Measurements from ENCODE around the gene TIAM1.

The TIAM1 gene

GRCh38 chr21:31157756-31158155 is 186.3 kb downstream of the TIAM1 start:
- Mint-ChIP-seq H3K27me3 (no peaks in the 10 kb centered on the region), H3K4me3 (no peak overlapping the region), H3K9me3 (peaks cover 4% of the 10 kb centered on the region), H3K27ac (no peak overlapping the region), H3K36me3 (no peaks in the 10 kb centered on the region), H3K4me1 (no peaks in the 10 kb centered on the region)
- ATAC-seq, result no peak

- Mint-ChIP-seq H3K36me3 (no peaks in the 10 kb centered on the region), H3K4me1 (no peaks in the 10 kb centered on the region), H3K4me3 (no peak overlapping the region), H3K27ac (no peak overlapping the region), H3K27me3 (no peaks in the 10 kb centered on the region), H3K9me3 (peaks cover 4% of the 10 kb centered on the region)
- no peak for ATAC-seq
These were observed 187.4 kb downstream of the TIAM1 start for GRCh38 chr21:31156662-31157061.

GRCh38 chr21:31156169-31156568 is 187.9 kb downstream of the TIAM1 start:
- no peak for ATAC-seq
- no peaks in the 10 kb centered on the region for H3K36me3 Mint-ChIP-seq
- H3K9me3 Mint-ChIP-seq, result peaks cover 6% of the 10 kb centered on the region
- H3K27me3 Mint-ChIP-seq, result no peaks in the 10 kb centered on the region
- no peak overlapping the region for H3K4me3 Mint-ChIP-seq
- no peak overlapping the region for H3K27ac Mint-ChIP-seq
- no peaks in the 10 kb centered on the region for H3K4me1 Mint-ChIP-seq

- Mint-ChIP-seq H3K9me3 (peaks cover 11% of the 10 kb centered on the region), H3K4me1 (no peaks in the 10 kb centered on the region), H3K27ac (no peak overlapping the region), H3K27me3 (no peaks in the 10 kb centered on the region), H3K36me3 (no peaks in the 10 kb centered on the region), H3K4me3 (no peak overlapping the region)
- ATAC-seq, result no peak
These were observed 192.7 kb downstream of the TIAM1 start for GRCh38 chr21:31151156-31152045.

- ATAC-seq, result no peak
- Mint-ChIP-seq H3K4me3 (no peak overlapping the region), H3K4me1 (no peaks in the 10 kb centered on the region), H3K36me3 (no peaks in the 10 kb centered on the region), H3K9me3 (peaks cover 5% of the 10 kb centered on the region), H3K27ac (no peak overlapping the region), H3K27me3 (no peaks in the 10 kb centered on the region)
These were observed 198.8 kb downstream of the TIAM1 start for GRCh38 chr21:31145274-31145673.

GRCh38 chr21:31143036-31143435 is 201.0 kb downstream of the TIAM1 start:
- Mint-ChIP-seq H3K9me3 (peaks cover 2% of the 10 kb centered on the region), H3K4me3 (no peak overlapping the region), H3K36me3 (no peaks in the 10 kb centered on the region)

GRCh38 chr21:31142600-31142999 is 201.5 kb downstream of the TIAM1 start:
- H3K9me3 Mint-ChIP-seq, result no peaks in the 10 kb centered on the region
- H3K4me3 Mint-ChIP-seq, result no peak overlapping the region
- H3K27me3 Mint-ChIP-seq, result peaks cover under 1% of the 10 kb centered on the region
- no peak for ATAC-seq
- no peaks in the 10 kb centered on the region for H3K4me1 Mint-ChIP-seq
- no peak overlapping the region for H3K27ac Mint-ChIP-seq
- no peaks in the 10 kb centered on the region for H3K36me3 Mint-ChIP-seq

More at GRCh38 chr21:31143036-31143435, 201.0 kb downstream of the TIAM1 start:
- Mint-ChIP-seq H3K27me3 (no peaks in the 10 kb centered on the region), H3K27ac (no peak overlapping the region), H3K4me1 (no peaks in the 10 kb centered on the region)
- ATAC-seq, result no peak

GRCh38 chr21:31141389-31142000 is 202.6 kb downstream of the TIAM1 start:
- ATAC-seq, result no peak
- Mint-ChIP-seq H3K4me3 (no peak overlapping the region), H3K9me3 (no peaks in the 10 kb centered on the region), H3K36me3 (no peaks in the 10 kb centered on the region), H3K27ac (no peak overlapping the region), H3K4me1 (no peaks in the 10 kb centered on the region), H3K27me3 (peaks cover 12% of the 10 kb centered on the region)

- ATAC-seq, result no peak
- Mint-ChIP-seq H3K4me1 (no peaks in the 10 kb centered on the region), H3K4me3 (no peak overlapping the region), H3K27me3 (peaks cover 13% of the 10 kb centered on the region), H3K36me3 (no peaks in the 10 kb centered on the region), H3K27ac (no peak overlapping the region), H3K9me3 (no peaks in the 10 kb centered on the region)
These were observed 203.4 kb downstream of the TIAM1 start for GRCh38 chr21:31140676-31141075.

- no peak for ATAC-seq
- H3K27me3 Mint-ChIP-seq, result peaks cover 16% of the 10 kb centered on the region
- no peaks in the 10 kb centered on the region for H3K4me1 Mint-ChIP-seq
- H3K4me3 Mint-ChIP-seq, result no peak overlapping the region
- H3K27ac Mint-ChIP-seq, result no peak overlapping the region
- no peaks in the 10 kb centered on the region for H3K9me3 Mint-ChIP-seq
- no peaks in the 10 kb centered on the region for H3K36me3 Mint-ChIP-seq
These were observed 204.0 kb downstream of the TIAM1 start for GRCh38 chr21:31140025-31140424.

- H3K36me3 Mint-ChIP-seq, result no peaks in the 10 kb centered on the region
- ATAC-seq, result no peak
- H3K4me1 Mint-ChIP-seq, result peaks cover 6% of the 10 kb centered on the region
- H3K4me3 Mint-ChIP-seq, result no peak overlapping the region
- peaks cover 36% of the 10 kb centered on the region for H3K27me3 Mint-ChIP-seq
- no peak overlapping the region for H3K27ac Mint-ChIP-seq
- no peaks in the 10 kb centered on the region for H3K9me3 Mint-ChIP-seq
These were observed 206.1 kb downstream of the TIAM1 start for GRCh38 chr21:31137960-31138359.

GRCh38 chr21:31136891-31137290 is 207.2 kb downstream of the TIAM1 start:
- Mint-ChIP-seq H3K4me3 (no peak overlapping the region), H3K4me1 (peaks cover 13% of the 10 kb centered on the region), H3K27ac (no peak overlapping the region), H3K9me3 (no peaks in the 10 kb centered on the region), H3K36me3 (no peaks in the 10 kb centered on the region), H3K27me3 (peaks cover 38% of the 10 kb centered on the region)
- peak; percentile 54 for ATAC-seq

GRCh38 chr21:31135531-31136184 is 208.4 kb downstream of the TIAM1 start:
- no peaks in the 10 kb centered on the region for H3K36me3 Mint-ChIP-seq
- no peak for ATAC-seq
- no peaks in the 10 kb centered on the region for H3K9me3 Mint-ChIP-seq
- peaks cover 13% of the 10 kb centered on the region for H3K4me1 Mint-ChIP-seq
- H3K27me3 Mint-ChIP-seq, result peaks cover 38% of the 10 kb centered on the region
- no peak overlapping the region for H3K27ac Mint-ChIP-seq
- H3K4me3 Mint-ChIP-seq, result no peak overlapping the region

- Mint-ChIP-seq H3K9me3 (no peaks in the 10 kb centered on the region), H3K27me3 (peaks cover 38% of the 10 kb centered on the region), H3K4me3 (no peak overlapping the region), H3K4me1 (peaks cover 13% of the 10 kb centered on the region), H3K27ac (no peak overlapping the region), H3K36me3 (no peaks in the 10 kb centered on the region)
- ATAC-seq, result no peak
These were observed 210.7 kb downstream of the TIAM1 start for GRCh38 chr21:31133243-31133830.

GRCh38 chr21:31132574-31133242 is 211.4 kb downstream of the TIAM1 start:
- H3K9me3 Mint-ChIP-seq, result no peaks in the 10 kb centered on the region
- H3K27ac Mint-ChIP-seq, result no peak overlapping the region
- ATAC-seq, result peak; percentile 49
- no peak overlapping the region for H3K4me3 Mint-ChIP-seq
- H3K27me3 Mint-ChIP-seq, result peaks cover 38% of the 10 kb centered on the region
- H3K36me3 Mint-ChIP-seq, result no peaks in the 10 kb centered on the region
- peaks cover 13% of the 10 kb centered on the region for H3K4me1 Mint-ChIP-seq
